H54 (cell line): ENCODE results near the gene RFLNA.

Experiments
- DNase-seq: peaks from one replicate; pipeline ENCODE4 v3.0.0; 2011; ENCODE audit warnings: low spot score, mixed read lengths; ENCODE audit not compliant: insufficient read length
- FAIRE-seq: peaks from 3 replicates; lab custom pipeline; 2011; peaks lifted over from hg19 to GRCh38; lab: Jason Lieb, UNC
- POLR2A ChIP-seq: IDR thresholded peaks from 2 replicates; pipeline ENCODE4 v1.6.1; 2011; ENCODE audit warnings: low read depth, mild to moderate bottlenecking, low read length

The RFLNA gene, protein sequence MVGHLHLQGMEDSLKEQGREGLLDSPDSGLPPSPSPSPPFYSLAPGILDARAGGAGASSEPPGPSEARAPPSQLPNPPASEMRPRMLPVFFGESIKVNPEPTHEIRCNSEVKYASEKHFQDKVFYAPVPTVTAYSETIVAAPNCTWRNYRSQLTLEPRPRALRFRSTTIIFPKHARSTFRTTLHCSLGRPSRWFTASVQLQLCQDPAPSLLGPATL

GRCh38 chr12:124294780-124295341 is at the start of gene RFLNA:
Gene RFLNA (plus strand): TSS chr12:124295093. CDS start chr12:124295430, 337 bp downstream.
- DNase-seq, result no peak

GRCh38 chr12:124247331-124247730 is 47.6 kb upstream of the RFLNA start:
- TF ChIP-seq POLR2A, result no peak
- no peak for FAIRE-seq
- DNase-seq, result no peak

More at GRCh38 chr12:124294780-124295341, at the start of gene RFLNA:
- TF ChIP-seq POLR2A, result no peak
- FAIRE-seq, result no peak

- no peak for TF ChIP-seq POLR2A
- no peak for DNase-seq
- no peak for FAIRE-seq
These were observed 45.7 kb upstream of the RFLNA start for GRCh38 chr12:124248941-124249825.

DNA sequence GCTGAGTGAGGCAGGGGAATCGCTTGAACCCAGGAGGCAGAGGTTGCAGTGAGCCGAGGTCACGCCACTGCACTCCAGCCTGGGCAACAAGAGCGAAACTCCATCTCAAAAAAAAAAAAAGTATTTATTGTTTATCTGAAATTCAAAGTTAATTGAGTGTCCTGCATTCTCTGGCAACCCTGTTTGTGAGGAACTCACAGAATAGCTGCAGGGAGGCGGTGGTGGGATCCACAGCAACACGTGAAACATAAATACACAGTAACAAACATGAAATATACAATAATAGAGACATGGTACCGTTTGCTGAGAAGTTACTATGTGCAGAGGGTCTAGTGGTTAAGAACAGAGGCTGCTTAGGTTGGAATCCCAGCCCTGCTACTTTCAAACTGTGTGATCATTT is 43.7 kb upstream of the RFLNA start:
- no peak for DNase-seq
- TF ChIP-seq POLR2A, result no peak
- no peak for FAIRE-seq

DNA sequence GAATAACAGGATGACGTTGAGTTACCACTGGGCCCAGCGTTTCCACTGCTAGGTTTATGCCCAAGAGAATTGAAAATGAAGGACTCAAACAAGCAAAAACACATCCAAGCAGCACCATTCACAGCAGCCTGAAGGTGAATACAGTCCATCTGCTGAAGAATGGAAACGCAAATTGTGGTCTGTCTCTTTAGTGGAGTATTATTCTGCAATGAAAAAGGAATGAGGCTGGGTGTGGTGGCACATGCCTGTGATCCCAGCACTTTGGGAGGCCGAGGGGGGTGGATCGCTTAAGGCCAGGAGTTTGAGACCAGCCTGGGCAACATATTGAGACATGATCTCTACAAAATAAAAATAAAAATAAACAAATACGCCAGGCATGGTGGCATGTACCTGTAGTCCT is 41.9 kb upstream of the RFLNA start:
- no peak for TF ChIP-seq POLR2A
- DNase-seq (no peak), FAIRE-seq (no peak)

DNA sequence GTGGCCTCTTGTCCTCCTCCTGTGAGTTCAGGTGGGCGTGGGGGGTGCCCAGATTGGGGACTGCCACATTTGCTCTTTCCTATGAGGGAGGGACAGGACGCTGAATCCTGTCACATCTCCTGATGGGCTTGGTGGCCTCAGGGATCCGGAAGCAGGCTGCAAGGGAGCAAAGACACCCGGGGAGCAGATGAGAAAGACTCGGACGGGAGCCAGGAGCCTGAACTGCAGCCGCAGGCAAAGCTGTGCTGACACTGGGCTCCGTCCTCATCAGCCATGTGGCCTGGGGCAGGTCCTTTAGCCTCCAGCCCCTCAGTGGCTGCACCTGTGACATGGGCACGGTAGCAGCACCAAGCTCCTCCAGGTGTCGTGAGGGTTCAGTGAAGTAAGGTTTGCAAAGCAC is 40.8 kb upstream of the RFLNA start:
- no peak for FAIRE-seq
- TF ChIP-seq POLR2A, result no peak
- no peak for DNase-seq

GRCh38 chr12:124259154-124260066 is 35.5 kb upstream of the RFLNA start:
- FAIRE-seq (no peak), DNase-seq (no peak)
- TF ChIP-seq POLR2A, result no peak

- no peak for TF ChIP-seq POLR2A
- FAIRE-seq (no peak), DNase-seq (no peak)
These were observed 33.0 kb upstream of the RFLNA start for GRCh38 chr12:124261885-124262284.

DNA sequence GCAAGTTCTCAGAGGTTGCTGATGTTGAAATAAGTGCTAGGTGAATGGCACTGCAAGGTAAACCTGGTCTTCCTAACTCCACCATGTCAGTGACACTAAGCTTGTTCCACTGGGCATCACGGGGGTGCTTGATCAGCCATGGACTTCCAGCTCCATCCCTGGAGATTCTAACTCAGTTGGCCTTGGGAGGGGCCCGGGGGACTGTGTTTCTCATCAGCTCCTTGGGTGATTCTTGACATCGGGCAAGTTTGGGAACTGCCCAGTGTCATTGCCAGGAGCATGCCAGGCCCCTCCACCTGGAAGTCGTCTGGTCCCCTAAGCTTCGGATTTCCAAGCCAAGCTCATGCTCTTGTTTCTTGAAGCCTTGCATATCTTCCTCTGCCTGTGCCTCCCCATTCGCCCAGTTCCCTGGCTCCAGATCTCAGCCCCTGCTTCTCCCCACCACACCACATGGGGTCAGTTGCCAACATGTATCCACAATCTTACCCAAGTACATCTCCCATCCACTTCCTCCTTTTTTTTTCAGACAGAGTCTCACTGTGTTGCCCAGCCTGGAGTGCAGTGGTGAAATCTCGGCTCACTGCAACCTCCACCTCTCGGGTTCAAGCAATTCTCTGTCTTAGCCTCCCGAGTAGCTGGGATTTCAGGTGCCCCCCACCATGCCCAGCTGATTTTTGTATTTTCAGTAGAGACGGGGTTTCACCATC is 30.7 kb upstream of the RFLNA start:
- DNase-seq (no peak), FAIRE-seq (no peak)
- no peak for TF ChIP-seq POLR2A

GRCh38 chr12:124264879-124265278 is 30.0 kb upstream of the RFLNA start:
- no peak for FAIRE-seq
- TF ChIP-seq POLR2A, result no peak

DNA sequence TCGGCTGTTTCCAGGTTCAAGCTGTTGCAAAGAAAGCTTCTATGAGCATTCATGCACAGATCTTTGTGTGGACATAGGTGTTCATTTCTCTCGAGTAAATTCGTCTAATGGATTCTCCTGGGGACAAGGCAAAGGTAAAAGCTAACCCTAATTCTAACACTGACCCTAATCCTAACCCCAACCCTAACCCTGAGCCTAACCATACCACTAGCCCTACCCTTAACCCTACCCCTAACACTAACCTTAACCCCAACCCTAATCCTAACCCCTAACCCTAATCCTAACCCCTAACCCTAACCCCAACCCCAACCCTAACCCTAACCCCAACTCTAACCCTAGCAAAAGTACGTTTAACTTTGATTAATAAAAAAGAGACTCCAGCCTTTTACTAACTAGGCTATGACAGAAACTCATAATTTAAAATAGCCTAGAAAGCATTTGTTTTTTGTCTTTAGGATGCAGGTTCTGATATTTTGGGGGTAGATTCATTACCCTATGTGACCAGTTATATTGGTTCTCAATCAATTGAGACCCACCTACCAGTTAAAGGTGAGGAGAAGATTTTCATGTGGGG is 27.6 kb upstream of the RFLNA start:
- DNase-seq, result no peak
- no peak for FAIRE-seq
- TF ChIP-seq POLR2A, result no peak

More at GRCh38 chr12:124264879-124265278, 30.0 kb upstream of the RFLNA start:
- DNase-seq, result no peak

DNA sequence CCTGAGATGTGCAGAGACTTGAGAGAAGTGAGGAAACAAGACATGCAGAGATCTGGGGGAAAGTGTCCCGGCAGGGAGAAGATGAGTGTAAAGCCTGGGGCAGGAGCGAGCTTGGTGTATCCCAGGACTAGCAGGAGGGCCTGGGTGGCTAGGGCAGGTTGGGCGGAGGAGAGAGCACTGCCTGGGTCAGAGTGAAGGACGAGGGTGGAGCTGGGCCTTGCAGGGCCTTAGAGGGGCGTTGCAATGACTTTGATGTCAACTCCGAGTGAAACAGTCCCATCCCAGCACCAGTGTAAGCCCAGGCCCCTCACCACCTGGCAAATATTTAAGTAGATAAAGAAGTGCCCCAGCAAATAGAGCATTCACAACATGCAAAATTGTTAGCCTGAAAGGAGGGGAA is 24.2 kb upstream of the RFLNA start:
- no peak for TF ChIP-seq POLR2A
- no peak for DNase-seq
- no peak for FAIRE-seq
